ENCODE results near the gene IL2RG.
A peak's percentile ranks its signal among the peaks of the same experiment; 100 is the strongest.

Gene IL2RG

GRCh38 chrX:71107762-71108360, 3.5 kb downstream of the IL2RG start:
- no peak for ATAC-seq

- ATAC-seq: no peak
Measured at GRCh38 chrX:71107245-71107644, 4.1 kb downstream of the IL2RG start.

DNA sequence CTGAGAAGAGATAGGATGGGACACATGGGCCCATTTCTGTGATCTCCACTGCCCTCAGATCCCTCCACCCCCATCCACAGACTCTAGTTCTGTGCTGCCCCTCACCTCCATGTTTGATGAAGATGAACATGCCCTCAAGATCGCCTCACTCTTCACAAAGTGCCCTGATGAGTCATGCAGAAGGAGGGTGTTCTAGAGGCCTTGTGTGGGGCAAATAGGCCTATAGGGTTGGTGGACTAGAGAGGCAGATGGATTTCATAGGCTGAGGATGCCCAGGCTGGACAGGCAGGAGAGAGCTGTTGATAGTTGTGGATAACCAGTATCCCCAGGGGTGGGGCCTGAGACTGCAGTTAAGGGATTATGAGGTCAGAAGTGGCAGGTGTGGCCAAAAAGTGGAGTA, 5.0 kb downstream of the IL2RG start, which contains the start of gene CXorf65:
Gene CXorf65 (minus strand): TSS at position 314 of the 400 bp plus-strand sequence. CDS start 184 bp downstream, at position 130.
- ATAC-seq: peak in 1 of 2 donors; percentile 46

DNA sequence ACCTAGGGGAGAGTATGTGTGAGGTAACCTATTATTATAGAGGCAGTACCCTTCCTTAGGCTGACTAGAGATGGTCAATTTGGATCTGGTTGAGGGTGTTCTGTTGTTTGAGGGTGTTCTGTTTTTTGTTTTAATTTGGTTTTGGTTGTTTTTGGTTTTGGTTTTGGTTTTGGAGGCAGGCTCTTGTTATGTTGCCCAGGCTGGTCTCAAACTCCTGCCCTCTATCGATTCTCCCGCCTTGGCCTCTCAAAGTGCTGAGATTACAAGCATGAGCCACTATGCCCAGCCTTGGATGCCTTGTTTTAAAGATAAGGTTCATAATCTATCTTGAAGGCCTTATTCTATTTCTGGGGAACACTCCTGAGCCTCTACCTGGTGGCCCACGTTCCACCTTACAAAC, 5.7 kb downstream of the IL2RG start:
- ATAC-seq: no peak

- peak; percentile 29 to 33 for ATAC-seq
Measured at GRCh38 chrX:71103110-71103983, 8.0 kb downstream of the IL2RG start.

DNA sequence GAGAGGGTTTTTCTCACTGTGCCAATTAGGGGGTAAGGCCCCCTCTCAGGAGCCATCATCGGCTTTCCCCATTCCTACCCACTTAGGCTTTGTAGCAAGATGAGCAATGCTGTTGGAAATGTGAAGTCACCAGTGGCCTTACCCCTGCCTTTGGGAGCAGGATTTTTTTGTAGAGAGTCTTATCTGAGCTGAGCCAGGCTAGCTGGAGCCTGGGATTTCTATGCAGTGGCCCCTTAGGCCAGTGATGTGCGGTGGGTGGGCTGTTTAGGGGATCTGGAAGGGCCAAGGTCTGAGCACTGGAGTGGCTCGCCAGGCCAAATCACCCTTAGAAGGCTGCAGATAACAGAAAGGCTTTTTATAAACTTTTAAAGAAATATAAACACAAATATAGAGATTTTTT, 9.1 kb downstream of the IL2RG start:
- no peak for ATAC-seq

DNA sequence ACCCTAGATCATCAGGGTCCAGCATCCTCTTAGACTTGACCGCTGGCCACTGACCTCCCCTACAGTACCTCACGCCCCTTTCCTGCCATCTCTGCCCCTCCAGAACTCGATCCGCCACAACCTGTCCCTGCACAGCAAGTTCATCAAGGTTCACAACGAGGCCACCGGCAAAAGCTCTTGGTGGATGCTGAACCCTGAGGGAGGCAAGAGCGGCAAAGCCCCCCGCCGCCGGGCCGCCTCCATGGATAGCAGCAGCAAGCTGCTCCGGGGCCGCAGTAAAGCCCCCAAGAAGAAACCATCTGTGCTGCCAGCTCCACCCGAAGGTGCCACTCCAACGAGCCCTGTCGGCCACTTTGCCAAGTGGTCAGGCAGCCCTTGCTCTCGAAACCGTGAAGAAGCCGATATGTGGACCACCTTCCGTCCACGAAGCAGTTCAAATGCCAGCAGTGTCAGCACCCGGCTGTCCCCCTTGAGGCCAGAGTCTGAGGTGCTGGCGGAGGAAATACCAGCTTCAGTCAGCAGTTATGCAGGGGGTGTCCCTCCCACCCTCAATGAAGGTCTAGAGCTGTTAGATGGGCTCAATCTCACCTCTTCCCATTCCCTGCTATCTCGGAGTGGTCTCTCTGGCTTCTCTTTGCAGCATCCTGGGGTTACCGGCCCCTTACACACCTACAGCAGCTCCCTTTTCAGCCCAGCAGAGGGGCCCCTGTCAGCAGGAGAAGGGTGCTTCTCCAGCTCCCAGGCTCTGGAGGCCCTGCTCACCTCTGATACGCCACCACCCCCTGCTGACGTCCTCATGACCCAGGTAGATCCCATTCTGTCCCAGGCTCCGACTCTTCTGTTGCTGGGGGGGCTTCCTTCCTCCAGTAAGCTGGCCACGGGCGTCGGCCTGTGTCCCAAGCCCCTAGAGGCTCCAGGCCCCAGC, 10.5 kb downstream of the IL2RG start:
- ATAC-seq: no peak

DNA sequence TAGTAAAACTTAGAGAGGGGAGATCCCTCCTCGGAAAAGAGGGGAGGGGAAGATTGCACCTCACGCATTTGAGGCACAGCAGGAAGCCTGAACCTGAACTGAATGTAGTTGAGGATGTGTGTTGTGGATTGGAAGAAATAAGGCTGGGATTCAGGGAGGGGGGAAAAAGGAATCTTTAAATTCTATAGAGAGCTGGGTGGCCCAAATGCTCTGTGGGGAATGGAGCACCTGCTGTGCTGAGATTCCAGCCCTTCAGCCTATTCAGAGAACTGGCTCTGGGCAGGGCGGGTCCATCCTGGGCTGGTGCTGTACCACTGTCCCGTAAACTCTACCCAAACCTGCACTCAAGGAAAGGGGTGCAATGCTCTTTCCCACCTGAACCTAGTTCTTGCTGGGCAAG, 11.6 kb downstream of the IL2RG start:
- no peak for ATAC-seq

DNA sequence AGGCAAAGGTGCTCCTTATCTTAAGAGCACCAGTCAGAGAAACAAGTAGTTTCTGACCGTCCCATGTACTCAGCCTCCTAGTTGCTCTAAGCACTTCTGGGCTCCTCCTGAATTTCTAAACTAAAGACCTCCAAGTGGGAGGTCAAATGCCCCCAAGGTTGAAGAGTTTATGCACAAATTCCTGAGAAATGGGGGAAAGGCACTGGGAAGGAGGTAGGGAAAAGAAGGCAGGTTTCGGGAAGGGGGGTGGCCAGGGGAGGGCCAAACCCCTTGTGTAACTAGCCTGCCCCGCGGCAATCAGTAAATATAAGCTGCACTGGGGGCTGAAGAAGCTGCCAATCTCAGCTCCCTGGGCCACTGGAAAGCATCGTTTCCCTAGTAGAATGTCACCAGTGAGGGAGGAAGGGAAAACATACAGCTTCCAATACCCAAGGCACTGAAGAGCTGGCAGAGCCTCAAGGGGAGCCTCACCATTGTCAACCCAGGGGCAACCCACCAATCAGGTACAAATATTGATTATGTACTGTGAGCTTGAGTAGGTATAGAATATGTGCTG, 12.3 kb downstream of the IL2RG start:
- no peak for ATAC-seq

- ATAC-seq: peak; percentile 53 to 54
Measured at GRCh38 chrX:71098302-71098701, 13.1 kb downstream of the IL2RG start.

DNA sequence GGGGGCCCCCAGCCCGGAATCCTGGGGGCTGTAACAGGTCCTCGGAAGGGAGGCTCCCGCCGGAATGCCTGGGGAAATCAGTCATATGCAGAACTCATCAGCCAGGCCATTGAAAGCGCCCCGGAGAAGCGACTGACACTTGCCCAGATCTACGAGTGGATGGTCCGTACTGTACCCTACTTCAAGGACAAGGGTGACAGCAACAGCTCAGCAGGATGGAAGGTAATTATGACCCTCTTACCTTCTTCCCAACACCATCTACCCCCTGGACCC, 14.7 kb downstream of the IL2RG start:
- no peak for ATAC-seq

DNA sequence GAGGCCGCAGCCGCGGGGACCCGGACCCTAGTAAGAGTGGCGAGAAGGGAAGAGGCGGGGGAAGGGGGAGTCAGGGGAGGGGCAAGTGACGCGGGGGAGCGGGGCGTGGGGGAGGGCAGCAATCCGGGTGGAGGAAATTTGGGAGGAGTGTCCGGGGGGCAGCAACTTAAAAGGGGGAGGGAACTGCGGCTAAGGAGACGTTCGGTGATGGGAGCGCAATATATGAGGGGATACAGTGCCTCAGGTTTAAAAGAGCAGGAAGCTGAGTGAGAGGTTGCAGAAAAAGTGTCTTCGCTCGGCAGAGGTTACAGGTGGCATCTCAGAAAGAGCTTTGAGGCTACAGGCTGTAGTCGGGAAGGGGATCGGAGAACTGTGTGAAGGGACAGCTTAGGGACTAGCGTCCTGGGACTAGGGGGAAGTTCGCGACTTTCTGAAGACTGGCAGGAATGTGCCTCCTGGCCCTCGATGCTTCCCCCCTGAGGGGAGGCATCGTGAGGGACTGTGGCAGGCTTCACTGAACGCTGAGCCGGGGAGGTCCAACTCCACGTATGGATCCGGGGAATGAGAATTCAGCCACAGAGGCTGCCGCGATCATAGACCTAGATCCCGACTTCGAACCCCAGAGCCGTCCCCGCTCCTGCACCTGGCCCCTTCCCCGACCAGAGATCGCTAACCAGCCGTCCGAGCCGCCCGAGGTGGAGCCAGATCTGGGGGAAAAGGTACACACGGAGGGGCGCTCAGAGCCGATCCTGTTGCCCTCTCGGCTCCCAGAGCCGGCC, 15.2 kb downstream of the IL2RG start:
- ATAC-seq: peak; percentile 7 to 30

- peak; percentile 91 to 93 for ATAC-seq
Measured at GRCh38 chrX:71095555-71095980, 15.8 kb downstream of the IL2RG start, which contains the start of gene FOXO4. FOXO4 (plus strand) TSS chrX:71095851; CDS start chrX:71096529, 678 bp downstream.

GRCh38 chrX:71095033-71095432, 16.3 kb downstream of the IL2RG start:
- ATAC-seq: no peak

DNA sequence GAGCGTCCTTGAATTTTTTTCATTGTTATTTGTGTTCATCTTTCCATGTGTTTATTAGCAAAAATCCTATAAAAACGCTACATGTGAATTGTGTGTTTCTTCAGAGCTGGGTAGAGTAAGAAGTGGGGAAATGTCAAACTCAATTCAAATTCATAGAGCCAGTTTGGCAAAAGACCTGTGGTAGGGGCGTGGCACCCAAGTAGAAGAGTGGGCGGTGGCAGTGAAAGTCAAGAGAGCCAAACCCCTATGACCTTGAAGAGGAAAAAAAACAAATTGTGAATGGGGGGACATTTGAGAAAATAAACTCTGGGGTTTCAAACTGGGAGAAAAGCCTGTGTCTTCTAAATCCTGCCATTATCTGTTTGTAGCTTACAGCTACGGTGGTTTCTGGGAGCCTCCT, 20.1 kb downstream of the IL2RG start:
- no peak for ATAC-seq

DNA sequence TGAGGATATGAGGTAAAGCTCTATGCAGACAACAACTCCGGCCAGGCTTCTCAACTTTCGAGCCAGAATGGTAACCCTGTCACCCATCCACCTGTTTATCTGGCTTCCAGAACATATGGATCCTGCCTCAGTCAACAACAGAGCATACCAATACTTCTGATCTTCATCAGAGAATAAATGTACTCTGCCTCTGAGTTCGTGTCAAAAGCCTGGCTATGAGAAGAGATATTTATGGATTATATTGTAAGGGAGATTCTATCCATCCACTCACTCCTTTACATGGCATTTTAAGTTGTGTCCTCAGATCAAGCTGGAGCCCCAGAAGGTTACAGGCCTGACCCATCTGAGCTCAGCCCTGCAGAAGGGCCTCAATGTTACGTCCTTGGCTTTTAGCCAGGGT, 25.5 kb downstream of the IL2RG start:
- no peak for ATAC-seq

DNA sequence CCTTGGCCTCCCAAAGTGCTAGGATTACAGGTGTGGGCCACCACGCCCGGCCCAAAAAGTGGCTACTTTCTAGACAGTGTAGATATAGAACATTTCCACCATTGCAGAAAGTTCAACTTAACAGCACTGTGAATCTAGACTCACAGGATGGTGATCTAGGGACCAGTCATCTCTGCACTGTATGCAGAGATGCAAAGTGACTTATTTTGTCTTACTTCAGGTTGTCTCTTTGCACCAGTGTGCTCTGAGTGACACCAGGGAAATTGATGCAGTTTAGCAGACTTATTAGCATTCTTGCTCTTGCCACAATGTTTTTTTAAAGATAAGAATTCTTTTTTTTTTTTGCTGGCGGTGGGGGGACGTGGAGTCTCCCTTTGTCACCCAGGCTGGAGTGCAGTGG, 28.6 kb downstream of the IL2RG start:
- no peak for ATAC-seq

GRCh38 chrX:71082124-71082647, 29.2 kb downstream of the IL2RG start:
- ATAC-seq: no peak

GRCh38 chrX:71081330-71082123, 29.9 kb downstream of the IL2RG start:
- ATAC-seq: no peak

GRCh38 chrX:71070531-71070930, 40.8 kb downstream of the IL2RG start:
- no peak for ATAC-seq
